ENCODE results near the gene ITGA11. TPM values are rescaled to one million over a fixed set of nuclear protein-coding genes. Genes with fewer than 3 reads are reported as not detected.

Gene ITGA11
- total RNA-seq, 4 donors from 2014 or later, result 3.3 to 15.8 (median 8.6) TPM

DNA sequence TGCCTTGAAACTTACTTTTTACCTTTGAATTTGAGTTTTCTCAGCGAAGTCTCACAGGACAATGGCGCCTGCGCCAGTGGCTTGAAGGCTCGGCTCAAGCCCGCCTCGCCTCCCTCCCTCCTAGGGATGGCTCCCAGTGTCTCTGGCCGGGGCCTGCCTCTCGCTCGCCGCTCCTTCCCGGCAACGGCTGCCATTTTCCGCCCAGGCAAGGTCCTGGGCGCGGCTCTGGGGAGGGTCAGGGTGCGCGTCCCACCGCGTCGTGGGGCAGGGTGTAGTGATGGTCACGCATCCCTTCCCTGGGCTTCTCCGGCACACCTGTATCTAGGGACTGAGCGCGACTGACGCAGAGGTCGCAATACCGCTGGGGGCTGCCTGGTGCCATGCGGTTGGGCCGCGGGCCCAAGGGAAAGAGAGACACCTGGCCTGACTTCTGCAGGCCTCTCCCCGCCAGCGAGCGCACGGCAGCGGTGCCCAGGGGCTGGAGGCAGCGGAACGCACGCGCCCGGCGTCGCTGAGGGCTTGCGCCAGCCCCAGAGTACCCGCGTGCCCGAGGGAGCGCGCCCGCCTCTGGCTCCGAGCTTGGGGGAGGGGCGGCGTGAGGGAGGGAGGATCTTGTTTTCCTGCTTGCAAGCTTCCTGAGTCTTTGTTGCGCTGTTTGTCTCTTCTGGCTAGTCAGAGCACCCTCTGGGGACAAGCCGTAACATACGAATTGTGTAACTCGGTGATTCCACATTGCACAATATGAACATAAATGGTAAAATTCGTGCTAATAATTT, 175.1 kb downstream of the ITGA11 start:
- peaks cover 13 to 33% (median 23%) of the 10 kb centered on the region in 4 donors for H3K4me1 ChIP-seq
- H3K27ac ChIP-seq (replicated peaks in 1 of 4), result peak overlapping the region; percentile 83 to 90 (median 89)
- no peaks in the 10 kb centered on the region for H3K27me3 ChIP-seq
- no peaks in the 10 kb centered on the region for H3K36me3 ChIP-seq
- H3K9me3 ChIP-seq, result no peaks in the 10 kb centered on the region
- TF ChIP-seq POLR2AphosphoS5 (IDR thresholded peaks at IDR 0.05) (peak; percentile 89 to 93), POLR2A (IDR thresholded peaks at IDR 0.05; ENCODE audit: low read depth) (peak; percentile 68), EP300 (IDR thresholded peaks at IDR 0.05) (no peak)
- TF ChIP-seq, protein P1, sequence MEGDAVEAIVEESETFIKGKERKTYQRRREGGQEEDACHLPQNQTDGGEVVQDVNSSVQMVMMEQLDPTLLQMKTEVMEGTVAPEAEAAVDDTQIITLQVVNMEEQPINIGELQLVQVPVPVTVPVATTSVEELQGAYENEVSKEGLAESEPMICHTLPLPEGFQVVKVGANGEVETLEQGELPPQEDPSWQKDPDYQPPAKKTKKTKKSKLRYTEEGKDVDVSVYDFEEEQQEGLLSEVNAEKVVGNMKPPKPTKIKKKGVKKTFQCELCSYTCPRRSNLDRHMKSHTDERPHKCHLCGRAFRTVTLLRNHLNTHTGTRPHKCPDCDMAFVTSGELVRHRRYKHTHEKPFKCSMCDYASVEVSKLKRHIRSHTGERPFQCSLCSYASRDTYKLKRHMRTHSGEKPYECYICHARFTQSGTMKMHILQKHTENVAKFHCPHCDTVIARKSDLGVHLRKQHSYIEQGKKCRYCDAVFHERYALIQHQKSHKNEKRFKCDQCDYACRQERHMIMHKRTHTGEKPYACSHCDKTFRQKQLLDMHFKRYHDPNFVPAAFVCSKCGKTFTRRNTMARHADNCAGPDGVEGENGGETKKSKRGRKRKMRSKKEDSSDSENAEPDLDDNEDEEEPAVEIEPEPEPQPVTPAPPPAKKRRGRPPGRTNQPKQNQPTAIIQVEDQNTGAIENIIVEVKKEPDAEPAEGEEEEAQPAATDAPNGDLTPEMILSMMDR (IDR thresholded peaks at IDR 0.05), result peak; percentile 3 to 19 (median 3)
- H3K4me3 ChIP-seq, result peak overlapping the region; percentile 64 to 72 (median 66)
- WGBS, result 30% methylated on average over 29 of the region's 57 CpGs
- DNase-seq (ENCODE audit: extremely low spot score), result no peak
- intact Hi-C loops (cut with DNase I), result loop anchor here (2.0 kb wide), 1 partner anchor 50 kb away; no protein-coding TSS in a partner anchor

DNA sequence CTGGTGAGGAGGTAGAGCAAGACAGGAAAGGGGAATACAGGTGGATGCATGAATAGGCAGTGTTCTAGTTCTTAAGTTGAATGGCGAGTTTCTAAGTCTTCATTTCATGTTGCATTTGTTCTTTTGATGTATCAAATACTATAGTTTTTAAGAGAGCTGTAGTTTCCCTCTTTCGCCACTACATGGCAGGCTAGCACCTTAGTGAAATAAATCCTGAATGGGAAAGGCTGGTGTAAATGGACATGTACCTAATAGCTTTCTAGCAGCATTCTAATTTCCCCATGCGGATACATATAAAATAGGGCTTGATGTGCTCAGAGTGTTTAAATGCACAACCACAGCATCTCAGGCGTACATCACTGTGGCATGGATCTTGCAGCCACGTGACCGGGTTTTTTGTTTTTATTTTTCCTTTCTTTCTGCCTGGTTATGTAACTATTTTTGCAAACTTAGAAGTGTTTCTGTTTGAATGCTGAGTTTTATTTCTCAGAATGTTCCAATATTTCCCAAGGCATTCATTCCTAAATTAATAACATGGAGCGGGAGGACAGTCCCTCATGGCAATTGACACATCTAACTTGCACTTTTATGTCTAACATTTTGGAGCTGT, 178.9 kb downstream of the ITGA11 start:
- H3K4me3 ChIP-seq, result no peak overlapping the region
- no peaks in the 10 kb centered on the region for H3K36me3 ChIP-seq
- no peak for DNase-seq (ENCODE audit: extremely low spot score)
- no peaks in the 10 kb centered on the region for H3K9me3 ChIP-seq
- peaks cover 13 to 33% (median 23%) of the 10 kb centered on the region in 4 donors for H3K4me1 ChIP-seq
- no peaks in the 10 kb centered on the region for H3K27me3 ChIP-seq
- H3K27ac ChIP-seq (replicated peaks in 1 of 4), result no peak overlapping the region
- intact Hi-C loops (cut with DNase I), result loop anchor here (2.0 kb wide), 1 partner anchor 130 kb away; no protein-coding TSS in a partner anchor
- WGBS, result 23% methylated on average over 7 of the region's 7 CpGs
- TF ChIP-seq EP300 (IDR thresholded peaks at IDR 0.05), result no peak
- TF ChIP-seq, protein P1 (IDR thresholded peaks at IDR 0.05), result peak; percentile 85 to 89 (median 89)

DNA sequence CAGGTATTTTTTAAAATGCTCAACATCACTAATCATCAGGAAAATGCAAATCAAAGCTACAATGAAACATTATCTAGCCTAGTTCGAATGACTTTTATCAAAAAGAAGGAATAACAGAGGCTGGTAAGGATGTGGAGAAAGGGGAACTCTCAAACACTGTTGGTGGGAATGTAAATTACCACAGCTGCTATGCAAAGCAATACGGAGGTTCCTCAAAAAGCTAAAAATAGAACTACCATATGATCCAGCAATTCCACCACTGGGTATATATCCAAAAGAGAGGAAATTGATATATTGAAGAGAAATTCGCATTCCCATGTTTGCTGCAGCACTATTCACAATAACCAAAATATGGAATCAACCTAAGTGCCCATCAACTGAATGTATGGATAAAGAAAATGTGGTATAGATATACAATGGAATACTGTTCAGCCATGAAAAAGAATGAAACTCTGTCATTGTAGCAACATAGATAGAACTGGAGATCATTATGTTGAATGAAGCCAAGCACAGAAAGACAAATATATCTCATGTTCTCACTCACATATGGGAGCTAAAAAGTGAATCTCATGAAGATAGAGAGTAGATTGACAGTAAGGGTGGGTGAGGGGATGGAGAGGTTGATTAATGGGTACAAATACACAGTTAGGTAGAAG, 182.8 kb downstream of the ITGA11 start:
- Histone ChIP-seq H3K36me3 (no peaks in the 10 kb centered on the region), H3K9me3 (peaks cover 0 to 6% (median 3%) of the 10 kb centered on the region in 4 donors), H3K27me3 (no peaks in the 10 kb centered on the region), H3K27ac (replicated peaks in 1 of 4) (no peak overlapping the region), H3K4me1 (peaks cover 0 to 9% (median 4%) of the 10 kb centered on the region in 4 donors), H3K4me3 (no peak overlapping the region)
- intact Hi-C loops (cut with DNase I), result no loop called here
- no peak for DNase-seq (ENCODE audit: extremely low spot score)
- no peak for TF ChIP-seq EP300 (IDR thresholded peaks at IDR 0.05)
- TF ChIP-seq, protein P1 (IDR thresholded peaks at IDR 0.05), result no peak
- TF ChIP-seq POLR2A (IDR thresholded peaks at IDR 0.05; ENCODE audit: low read depth), result no peak
- TF ChIP-seq POLR2AphosphoS5 (IDR thresholded peaks at IDR 0.05), result no peak
- WGBS, result 70% methylated on average over 3 of the region's 3 CpGs

Other genes starting within 250 kb of the ITGA11 start
- gene CALML4, start 226.8 kb downstream of the ITGA11 start, total RNA-seq, result 10 to 100 TPM; 14.2 to 45.8 (median 32.1) TPM
- 10 to 100 TPM; 13.4 to 18.2 (median 16.1) TPM for gene CLN6, start 202.4 kb downstream of the ITGA11 start, total RNA-seq
- gene FEM1B, start 154.4 kb downstream of the ITGA11 start, total RNA-seq, result 10 to 100 TPM; 53.1 to 71.5 (median 56.5) TPM
- gene CORO2B, start 146.8 kb upstream of the ITGA11 start, total RNA-seq, result 10 to 100 TPM in 1 of 4 donors, 1 to 10 TPM in 3; 5.8 to 12.2 (median 7.5) TPM